Stimulated activated naive CD8-positive, alpha-beta T cell treated with anti-CD3 and anti-CD28 coated beads, Interleukin-15, amount 100 ng/mL, for 72 hours (primary cell): Measurements from ENCODE around the gene GOLM1.

Experiments used
- ATAC-seq: fragments of 150-1000 bp; cut with Tn5 transposase; 2 replicates; pipeline ENCODE4 v1.10.0; 2021; ENCODE audit warnings: mild to moderate bottlenecking, moderate library complexity
- DNase-seq, 2 donors: peaks; one replicate each; pipeline ENCODE4 v3.0.0; 2021 to 2022
- H3K27ac Mint-ChIP-seq, 2 donors: one replicate each; pipeline ENCODE4 v1.8.0; 2022; ENCODE audit warnings: mild to moderate bottlenecking in 2 of 2, mixed read lengths in 2 of 2, moderate library complexity in 2 of 2
- H3K27me3 Mint-ChIP-seq: one replicate; pipeline ENCODE4 v1.8.0; 2022; ENCODE audit warnings: mixed read lengths
- H3K4me1 Mint-ChIP-seq: one replicate; pipeline ENCODE4 v1.8.0; 2022; ENCODE audit warnings: mild to moderate bottlenecking, mixed read lengths
- H3K4me3 Mint-ChIP-seq, 2 donors: one replicate each; pipeline ENCODE4 v1.8.0; 2022; ENCODE audit warnings: mild to moderate bottlenecking in 2 of 2, mixed read lengths in 2 of 2, moderate library complexity in 1 of 2
- H3K9me3 Mint-ChIP-seq, 2 donors: one replicate each; pipeline ENCODE4 v1.8.0; 2022; ENCODE audit warnings: mixed read lengths in 2 of 2

The GOLM1 gene

DNA sequence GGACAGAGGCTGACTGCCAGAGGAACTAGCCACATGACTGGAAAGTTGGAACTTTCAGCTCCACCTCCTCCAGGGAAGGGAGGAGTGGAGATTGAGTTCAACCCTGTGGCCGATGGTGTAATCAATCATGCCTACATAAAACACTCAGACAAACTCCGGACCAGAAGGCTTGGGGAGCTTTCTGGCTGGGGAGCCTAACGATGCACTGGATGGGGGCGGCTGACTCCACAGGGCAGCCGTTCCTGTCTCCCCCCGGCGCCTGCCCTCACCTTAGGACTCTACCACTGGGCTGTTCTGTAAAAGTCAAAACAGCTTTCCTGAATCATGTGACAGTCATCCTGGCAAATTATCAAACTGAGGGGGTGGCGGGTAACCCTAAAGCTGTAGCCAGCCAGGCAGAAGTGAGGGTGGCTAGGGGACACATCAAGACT, 58.0 kb downstream of the GOLM1 start:
- H3K9me3 Mint-ChIP-seq: no peaks in the 10 kb centered on the region
- no peak overlapping the region for H3K4me3 Mint-ChIP-seq
- no peaks in the 10 kb centered on the region for H3K4me1 Mint-ChIP-seq
- DNase-seq: no peak
- peak overlapping the region in 1 of 2 donors; percentile 34 for H3K27ac Mint-ChIP-seq
- ATAC-seq: no peak
- no peaks in the 10 kb centered on the region for H3K27me3 Mint-ChIP-seq

DNA sequence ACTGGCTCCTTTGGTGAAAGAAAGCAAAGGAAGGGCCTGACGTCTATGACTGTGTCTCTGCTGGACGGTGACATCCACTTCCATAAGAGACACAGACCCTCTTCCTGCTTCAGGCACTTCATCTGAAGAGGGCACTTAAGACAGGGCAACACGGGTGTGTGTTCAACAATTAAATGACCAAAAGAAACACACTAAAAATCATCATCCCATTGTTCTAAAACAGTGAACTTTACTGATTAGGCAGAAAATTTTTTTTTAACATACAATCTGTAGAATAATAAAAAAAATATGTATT, 58.5 kb downstream of the GOLM1 start:
- ATAC-seq (no peak), DNase-seq (no peak)
- H3K27ac Mint-ChIP-seq: no peak overlapping the region
- no peaks in the 10 kb centered on the region for H3K9me3 Mint-ChIP-seq
- H3K4me1 Mint-ChIP-seq: no peaks in the 10 kb centered on the region
- H3K27me3 Mint-ChIP-seq: no peaks in the 10 kb centered on the region
- no peak overlapping the region for H3K4me3 Mint-ChIP-seq

DNA sequence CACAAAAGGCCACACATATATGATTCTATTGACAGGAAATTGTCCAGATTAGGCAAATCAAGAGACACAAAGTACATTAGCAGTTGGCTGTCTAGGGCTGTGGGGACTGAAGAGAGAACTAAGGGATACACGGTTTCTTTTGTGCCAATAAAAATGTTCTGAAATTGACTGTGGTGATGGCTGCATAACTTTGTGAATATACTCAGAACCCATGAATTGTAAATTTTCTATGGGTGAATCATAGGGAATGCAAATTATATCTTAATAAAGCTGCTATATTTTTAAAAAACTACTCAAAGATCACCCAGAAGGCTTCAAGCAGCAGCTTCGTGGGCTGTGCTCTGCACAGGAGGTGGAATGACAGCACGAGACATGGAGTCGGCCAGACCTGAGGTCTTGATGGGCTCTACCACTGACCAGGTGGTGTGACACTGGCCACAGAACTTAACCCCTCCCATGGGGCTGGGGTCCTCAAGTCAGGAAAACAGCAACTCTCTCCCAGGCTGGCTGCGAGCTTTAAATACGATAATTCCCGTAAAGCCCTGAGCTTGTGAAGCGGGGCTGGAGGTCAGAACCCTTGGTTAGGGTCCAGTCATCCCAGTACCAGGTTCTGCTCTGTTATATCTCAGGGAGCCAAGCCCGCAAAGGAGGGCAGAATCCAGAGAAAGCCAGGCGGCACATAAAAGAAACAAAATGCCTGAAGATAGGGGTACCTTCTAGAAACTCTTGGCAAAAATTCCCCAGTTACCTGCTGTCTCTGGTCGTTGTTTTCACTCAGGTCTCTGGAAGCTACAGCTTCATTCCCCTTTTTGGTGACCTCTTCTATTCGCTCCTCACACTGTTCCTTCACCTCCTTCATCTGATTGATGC, 59.1 kb downstream of the GOLM1 start:
- H3K27me3 Mint-ChIP-seq: no peaks in the 10 kb centered on the region
- H3K27ac Mint-ChIP-seq: no peak overlapping the region
- ATAC-seq (no peak), DNase-seq (no peak)
- H3K4me1 Mint-ChIP-seq: no peaks in the 10 kb centered on the region
- H3K9me3 Mint-ChIP-seq: no peaks in the 10 kb centered on the region
- no peak overlapping the region for H3K4me3 Mint-ChIP-seq

DNA sequence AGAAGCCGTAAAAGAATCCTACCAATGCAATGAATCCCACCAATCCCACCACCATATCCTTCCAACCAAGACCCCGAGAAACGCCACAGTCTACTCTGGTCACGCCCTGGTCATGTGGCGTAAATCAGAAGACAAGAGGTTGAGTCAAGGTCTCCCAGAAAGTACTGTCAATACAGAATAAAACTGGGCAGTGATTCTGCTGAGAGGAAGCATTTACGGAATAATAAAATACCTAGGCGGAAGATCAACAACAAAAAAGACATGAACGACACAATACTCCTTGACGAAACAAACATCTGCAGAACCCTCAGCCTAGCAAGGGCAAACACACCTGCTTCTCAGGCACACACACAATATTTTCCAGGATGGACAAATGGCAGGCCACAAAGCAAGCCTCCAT, 62.8 kb downstream of the GOLM1 start:
- Mint-ChIP-seq H3K9me3 (no peaks in the 10 kb centered on the region), H3K4me1 (no peaks in the 10 kb centered on the region), H3K27me3 (no peaks in the 10 kb centered on the region), H3K4me3 (no peak overlapping the region), H3K27ac (no peak overlapping the region)
- ATAC-seq (no peak), DNase-seq (no peak)

DNA sequence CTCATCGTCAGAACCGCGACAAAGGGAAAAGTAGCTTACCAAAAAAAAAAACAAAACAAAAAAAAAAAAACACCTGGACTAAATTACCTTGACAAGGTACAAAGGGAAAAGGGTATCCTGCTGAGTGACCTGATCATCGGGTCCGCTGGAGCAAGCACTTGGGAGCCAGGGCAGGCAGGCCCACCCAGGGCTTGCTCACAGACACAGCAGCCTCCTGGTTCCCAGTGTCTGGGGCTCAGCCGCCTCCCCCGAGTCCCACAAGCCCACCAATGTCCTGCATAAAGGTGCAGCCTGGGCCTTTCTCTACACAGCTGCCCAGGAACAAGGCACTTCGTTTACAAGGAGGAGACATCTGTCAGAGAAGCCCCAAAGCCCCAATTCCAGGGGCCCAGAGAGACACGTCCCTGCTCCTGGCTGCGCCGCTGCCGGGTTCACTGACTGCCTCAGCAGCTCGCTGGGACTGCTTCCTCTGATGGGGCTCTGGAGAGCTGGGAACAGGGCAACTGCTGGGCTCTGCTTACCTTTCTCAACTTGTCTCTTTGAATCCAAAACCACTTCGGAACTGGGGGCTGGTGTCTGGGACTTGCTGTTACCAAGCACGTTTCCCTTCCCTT, 63.4 kb downstream of the GOLM1 start:
- H3K27me3 Mint-ChIP-seq: no peaks in the 10 kb centered on the region
- H3K4me1 Mint-ChIP-seq: no peaks in the 10 kb centered on the region
- H3K27ac Mint-ChIP-seq: no peak overlapping the region
- ATAC-seq (no peak), DNase-seq (no peak)
- H3K9me3 Mint-ChIP-seq: no peaks in the 10 kb centered on the region
- no peak overlapping the region for H3K4me3 Mint-ChIP-seq

DNA sequence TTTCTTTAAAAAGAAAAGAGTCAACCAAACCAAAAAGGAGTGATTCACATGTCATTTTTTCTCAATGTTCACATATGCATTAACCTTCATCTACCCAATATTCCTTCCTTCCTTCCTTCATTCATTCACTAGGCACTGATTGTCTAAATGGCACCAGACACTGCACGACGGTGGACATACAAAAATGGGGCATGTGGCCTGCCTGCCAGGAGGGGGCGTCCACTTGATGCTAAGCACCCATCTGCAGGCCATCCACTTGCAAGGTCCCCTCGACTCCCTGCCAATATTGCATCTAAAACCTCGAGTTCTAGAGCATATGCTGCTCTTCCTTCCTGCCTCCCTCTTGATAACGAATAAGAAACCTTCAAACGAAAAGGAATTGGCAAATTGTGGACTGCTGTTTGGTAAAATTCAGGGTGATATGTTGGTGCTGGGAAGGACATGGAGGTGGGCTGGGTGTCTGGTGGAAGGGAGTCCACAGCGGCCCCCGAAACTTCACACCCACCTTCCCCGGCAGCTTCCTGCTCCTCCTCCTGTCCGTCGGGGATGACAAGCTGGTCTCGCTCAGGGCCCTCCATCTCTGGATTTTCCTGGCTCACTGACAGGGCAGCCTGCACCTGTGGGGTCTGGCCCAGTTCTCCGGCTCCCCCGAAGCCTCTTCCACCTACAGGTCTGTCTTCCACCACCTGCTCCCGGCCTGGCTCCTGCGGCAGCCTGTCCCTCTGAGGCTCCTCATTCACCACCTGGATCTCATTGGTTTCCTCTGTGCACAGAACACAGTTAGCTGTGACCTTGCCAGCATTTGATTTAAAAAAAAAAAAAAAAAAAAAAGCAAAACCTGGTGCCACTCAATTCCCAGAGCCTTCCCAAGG, 64.3 kb downstream of the GOLM1 start:
- Mint-ChIP-seq H3K4me1 (no peaks in the 10 kb centered on the region), H3K27ac (no peak overlapping the region), H3K4me3 (no peak overlapping the region), H3K27me3 (no peaks in the 10 kb centered on the region), H3K9me3 (no peaks in the 10 kb centered on the region)
- DNase-seq (peak in 1 of 2 donors; percentile 13), ATAC-seq (no peak)

DNA sequence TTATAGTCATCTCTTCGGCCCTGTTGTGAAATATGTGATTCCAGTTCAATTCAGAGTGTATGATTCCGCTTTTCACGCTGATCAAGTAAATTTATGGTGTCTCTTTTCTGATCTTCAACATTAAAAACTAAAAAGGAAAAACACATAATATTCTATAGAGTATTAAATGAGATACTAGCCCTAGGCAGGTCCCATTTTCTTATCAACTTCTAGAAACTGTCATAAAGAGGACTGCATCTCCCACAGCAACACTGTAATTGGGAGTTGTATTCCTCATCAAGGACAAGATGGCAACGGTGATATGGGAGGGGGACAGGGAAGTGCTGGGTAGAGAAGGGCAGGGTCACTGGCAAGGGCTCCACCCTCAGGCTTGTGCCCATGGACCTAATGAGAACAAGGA, 71.6 kb downstream of the GOLM1 start:
- no peak overlapping the region for H3K27ac Mint-ChIP-seq
- no peak overlapping the region for H3K4me3 Mint-ChIP-seq
- no peaks in the 10 kb centered on the region for H3K9me3 Mint-ChIP-seq
- H3K27me3 Mint-ChIP-seq: no peaks in the 10 kb centered on the region
- DNase-seq: no peak
- peaks cover 3% of the 10 kb centered on the region for H3K4me1 Mint-ChIP-seq
- no peak for ATAC-seq

DNA sequence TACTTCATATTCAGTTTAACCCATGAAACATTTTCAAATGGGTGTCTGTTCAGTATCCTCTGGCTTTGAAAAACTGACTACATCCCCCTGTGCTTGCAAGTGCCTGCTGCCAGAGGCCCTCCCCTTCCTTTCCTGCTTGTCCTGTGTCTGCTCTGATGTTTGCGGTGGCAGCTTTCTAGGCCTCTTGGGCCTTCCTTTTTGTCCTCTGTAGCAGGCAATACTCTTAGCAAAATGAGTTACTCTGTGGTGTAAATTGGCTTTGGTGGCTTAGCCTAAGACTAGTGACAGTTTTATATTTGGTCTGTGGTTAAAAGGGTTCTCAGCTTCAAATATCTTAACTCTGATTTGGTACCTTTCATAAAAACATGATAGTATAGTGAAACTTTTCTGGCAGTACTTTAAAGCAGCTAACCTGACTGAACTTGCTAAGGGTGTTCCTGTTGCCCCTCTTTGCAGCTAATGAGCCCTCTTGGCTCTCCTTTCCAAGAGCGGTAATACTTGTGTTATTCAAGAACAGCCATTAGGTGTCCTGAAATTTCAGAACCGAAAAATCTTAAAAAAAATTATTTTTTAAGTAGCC, 76.6 kb downstream of the GOLM1 start:
- peak overlapping the region in 1 of 2 donors; percentile 32 for H3K4me3 Mint-ChIP-seq

DNA sequence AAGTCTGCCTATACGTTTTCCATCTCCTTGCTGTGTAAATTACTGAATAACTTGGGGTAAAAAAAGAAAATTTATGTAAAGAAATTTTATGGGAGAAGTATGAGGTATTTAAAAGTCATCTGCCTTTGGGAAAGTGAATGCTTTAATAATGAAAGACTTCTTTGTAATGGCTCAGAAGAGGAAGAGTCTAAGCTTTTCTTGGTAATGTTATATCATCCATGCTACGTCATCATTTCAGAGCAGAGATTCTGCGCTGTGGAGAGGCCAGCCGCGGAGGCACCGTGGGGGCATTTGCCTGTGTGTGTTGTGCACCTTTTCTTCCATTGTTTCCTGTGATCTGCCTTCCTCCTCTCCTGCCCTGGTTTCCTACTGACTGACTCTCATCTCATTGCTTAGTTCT, 78.2 kb downstream of the GOLM1 start:
- Mint-ChIP-seq H3K4me1 (peaks cover 27% of the 10 kb centered on the region), H3K27me3 (no peaks in the 10 kb centered on the region), H3K4me3 (no peak overlapping the region), H3K9me3 (no peaks in the 10 kb centered on the region), H3K27ac (peak overlapping the region; percentile 35 to 49)
- DNase-seq: no peak
- no peak for ATAC-seq

More for the DNA sequence above, 76.6 kb downstream of the GOLM1 start:
- peak in 1 of 2 donors; percentile 38 for DNase-seq
- H3K27me3 Mint-ChIP-seq: no peaks in the 10 kb centered on the region
- H3K27ac Mint-ChIP-seq: no peak overlapping the region
- peaks cover 27% of the 10 kb centered on the region for H3K4me1 Mint-ChIP-seq
- no peaks in the 10 kb centered on the region for H3K9me3 Mint-ChIP-seq
- peak; percentile 94 for ATAC-seq

DNA sequence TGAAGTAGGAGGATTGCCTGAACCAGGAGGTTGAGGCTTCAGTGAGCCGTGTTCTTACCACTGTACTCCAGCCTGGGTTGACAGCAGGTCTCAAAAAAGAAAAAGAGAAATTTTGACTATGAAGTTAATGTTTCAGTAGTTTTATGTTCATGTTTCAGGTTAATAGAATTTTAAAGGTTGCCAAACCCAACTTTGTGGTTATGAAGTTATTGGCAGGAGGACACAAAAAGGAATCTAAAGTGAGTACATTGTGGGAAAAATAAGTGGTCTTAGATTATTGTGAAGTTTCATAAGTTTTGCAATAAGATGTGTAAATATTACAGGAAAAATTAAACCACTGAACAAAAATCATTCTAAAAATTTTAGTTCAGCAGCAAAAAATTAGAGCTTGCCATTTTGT, 78.6 kb downstream of the GOLM1 start:
- ATAC-seq (no peak), DNase-seq (no peak)
- H3K9me3 Mint-ChIP-seq: no peaks in the 10 kb centered on the region
- H3K4me3 Mint-ChIP-seq: no peak overlapping the region
- H3K27me3 Mint-ChIP-seq: no peaks in the 10 kb centered on the region
- no peak overlapping the region for H3K27ac Mint-ChIP-seq
- peaks cover 27% of the 10 kb centered on the region for H3K4me1 Mint-ChIP-seq

DNA sequence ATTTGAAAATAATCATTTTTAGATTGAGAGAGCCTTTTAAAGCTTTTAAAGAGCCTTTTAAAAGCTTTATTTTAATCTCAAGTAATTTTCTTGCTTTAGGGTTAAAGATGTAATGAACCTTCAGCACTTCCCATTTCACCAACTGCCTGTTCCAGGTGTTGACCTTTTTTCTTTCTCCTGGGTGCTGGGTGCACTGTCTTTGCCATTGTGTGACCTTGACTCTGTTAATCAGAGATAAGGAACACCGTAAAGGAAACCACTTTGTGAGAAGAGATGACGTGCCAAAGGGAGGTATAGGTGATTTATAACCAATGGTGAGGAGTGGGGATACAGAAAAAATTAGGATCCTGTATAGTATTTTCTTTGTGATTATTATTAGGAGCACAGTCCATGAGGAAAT, 90.2 kb downstream of the GOLM1 start:
- no peak for DNase-seq
- Mint-ChIP-seq H3K4me1 (no peaks in the 10 kb centered on the region), H3K9me3 (peaks cover 0 to 5% of the 10 kb centered on the region in 2 donors), H3K4me3 (no peak overlapping the region), H3K27me3 (no peaks in the 10 kb centered on the region), H3K27ac (no peak overlapping the region)
- ATAC-seq: no peak

DNA sequence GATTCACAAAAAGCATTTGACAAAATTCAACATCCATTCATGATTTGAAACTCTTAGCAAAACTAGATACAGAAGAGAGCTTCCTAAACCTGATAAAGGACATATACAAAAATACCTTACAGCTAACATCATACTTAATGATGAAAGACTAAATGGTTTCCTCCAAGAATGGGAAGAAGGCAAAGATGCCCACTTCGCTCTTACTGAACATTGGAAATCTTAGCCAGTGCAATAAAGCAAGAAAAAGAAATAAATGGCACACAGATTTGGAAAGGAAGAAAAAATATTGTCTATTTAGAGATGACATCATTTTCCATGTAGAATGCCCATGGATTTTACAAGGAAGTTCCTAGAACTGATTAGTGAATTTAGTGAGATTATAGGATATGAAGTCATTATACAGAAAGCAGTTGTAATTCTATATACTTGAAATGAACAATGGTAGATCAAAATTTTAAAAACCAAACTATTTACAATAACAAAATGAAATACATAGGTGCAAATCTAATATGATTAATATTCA, 94.0 kb downstream of the GOLM1 start:
- ATAC-seq: no peak
- peaks cover 0 to 14% of the 10 kb centered on the region in 2 donors for H3K9me3 Mint-ChIP-seq
- no peak overlapping the region for H3K27ac Mint-ChIP-seq
- H3K4me1 Mint-ChIP-seq: peaks cover 7% of the 10 kb centered on the region
- no peak for DNase-seq
- no peak overlapping the region for H3K4me3 Mint-ChIP-seq
- no peaks in the 10 kb centered on the region for H3K27me3 Mint-ChIP-seq

DNA sequence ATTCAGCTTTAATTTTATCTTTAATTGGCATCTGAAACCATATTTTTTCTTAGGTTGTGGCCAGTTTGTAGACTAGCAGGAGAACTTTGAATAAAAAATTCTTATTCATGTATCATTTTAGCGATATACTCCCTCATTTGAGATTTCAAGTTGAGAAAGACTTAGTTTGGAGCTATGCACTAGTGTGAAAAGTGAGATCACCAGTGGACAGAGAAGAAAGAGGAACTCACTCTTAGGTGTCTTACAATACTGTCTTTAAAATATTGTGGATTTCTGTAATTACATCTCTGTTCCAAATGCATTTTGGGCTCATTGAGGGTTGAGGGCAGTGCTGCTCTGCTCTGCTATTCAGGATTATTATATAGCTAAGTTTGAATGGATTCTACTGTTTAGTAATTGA, 103.8 kb downstream of the GOLM1 start:
- H3K27me3 Mint-ChIP-seq: no peaks in the 10 kb centered on the region
- DNase-seq (no peak), ATAC-seq (no peak)
- H3K9me3 Mint-ChIP-seq: peaks cover 0 to 8% of the 10 kb centered on the region in 2 donors
- peaks cover 11% of the 10 kb centered on the region for H3K4me1 Mint-ChIP-seq
- no peak overlapping the region for H3K4me3 Mint-ChIP-seq
- no peak overlapping the region for H3K27ac Mint-ChIP-seq

DNA sequence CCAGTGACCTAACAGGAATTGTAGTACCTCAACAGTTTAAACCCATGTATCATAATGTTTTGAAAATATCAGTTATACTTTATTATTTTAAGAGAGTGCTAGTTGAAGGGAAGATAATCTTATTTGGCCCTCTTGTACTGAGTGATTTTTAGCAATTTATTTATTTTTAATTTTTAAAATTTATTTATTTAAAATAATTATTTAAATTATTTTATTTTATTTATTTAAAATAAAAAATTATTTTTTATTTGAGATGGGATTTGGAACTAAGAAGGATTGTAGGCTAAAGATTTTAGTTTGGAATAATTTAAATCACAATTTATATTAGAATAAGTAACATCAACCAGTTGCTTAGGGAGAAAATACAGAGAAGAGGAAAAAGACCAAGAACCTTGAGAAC, 104.3 kb downstream of the GOLM1 start:
- Mint-ChIP-seq H3K27ac (no peak overlapping the region), H3K4me3 (no peak overlapping the region), H3K9me3 (peaks cover 0 to 10% of the 10 kb centered on the region in 2 donors), H3K27me3 (no peaks in the 10 kb centered on the region), H3K4me1 (peaks cover 6% of the 10 kb centered on the region)
- DNase-seq (no peak), ATAC-seq (no peak)

DNA sequence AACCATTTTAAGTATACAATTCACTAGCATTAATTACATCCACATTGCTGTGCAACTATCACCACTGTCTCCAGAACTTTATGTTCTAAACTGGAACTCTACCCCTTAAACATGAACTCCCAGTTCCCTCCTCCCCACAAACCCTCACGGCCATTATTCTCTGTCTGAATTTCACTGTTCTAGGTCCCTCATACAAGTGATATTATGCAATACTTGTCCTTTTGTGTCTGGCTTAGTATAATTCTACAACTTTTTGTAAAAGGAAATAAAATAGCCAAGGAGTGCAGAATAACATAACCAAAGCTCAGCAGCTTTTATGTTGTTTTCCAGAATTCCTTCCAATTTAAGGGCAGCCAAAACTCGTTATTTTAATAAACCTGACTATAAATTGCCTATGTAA, 105.2 kb downstream of the GOLM1 start:
- DNase-seq (no peak), ATAC-seq (no peak)
- no peak overlapping the region for H3K27ac Mint-ChIP-seq
- peaks cover 6% of the 10 kb centered on the region for H3K4me1 Mint-ChIP-seq
- H3K27me3 Mint-ChIP-seq: no peaks in the 10 kb centered on the region
- peaks cover 0 to 10% of the 10 kb centered on the region in 2 donors for H3K9me3 Mint-ChIP-seq
- H3K4me3 Mint-ChIP-seq: no peak overlapping the region
